Activated effector memory CD4-positive, alpha-beta T cell treated with anti-CD3 and anti-CD28 coated beads, Interleukin-2, amount 50 U/mL, for 16 hours (primary cell): ENCODE results near the gene MRPL37.

ENCODE experiments used
- DNase-seq: peaks from one replicate; pipeline ENCODE4 v3.0.0-alpha.2; 2020

The MRPL37 gene

GRCh38 chr1:54241364-54241763 lies 41.4 kb downstream of the MRPL37 start:
- DNase-seq = no peak

GRCh38 chr1:54243022-54243421 lies 43.1 kb downstream of the MRPL37 start:
- no peak for DNase-seq

GRCh38 chr1:54244655-54245054 lies 44.7 kb downstream of the MRPL37 start:
- DNase-seq = no peak

- no peak for DNase-seq
Measured at GRCh38 chr1:54245501-54245900, 45.5 kb downstream of the MRPL37 start.

- no peak for DNase-seq
Measured at GRCh38 chr1:54246116-54246721, 46.3 kb downstream of the MRPL37 start.

GRCh38 chr1:54247863-54248515 lies 48.0 kb downstream of the MRPL37 start:
- no peak for DNase-seq

- DNase-seq = no peak
Measured at GRCh38 chr1:54248966-54249365, 49.0 kb downstream of the MRPL37 start.

- no peak for DNase-seq
Measured at GRCh38 chr1:54249819-54250435, 50.0 kb downstream of the MRPL37 start.

- DNase-seq = no peak
Measured at GRCh38 chr1:54250670-54251069, 50.7 kb downstream of the MRPL37 start.

- no peak for DNase-seq
Measured at GRCh38 chr1:54252371-54252936, 52.5 kb downstream of the MRPL37 start.

- DNase-seq = no peak
Measured at GRCh38 chr1:54253480-54253879, 53.5 kb downstream of the MRPL37 start.

- DNase-seq = no peak
Measured at GRCh38 chr1:54254055-54254454, 54.1 kb downstream of the MRPL37 start.

GRCh38 chr1:54255026-54255702 lies 55.2 kb downstream of the MRPL37 start:
- DNase-seq = no peak

GRCh38 chr1:54256522-54257345 lies 56.8 kb downstream of the MRPL37 start:
- no peak for DNase-seq

- DNase-seq = no peak
Measured at GRCh38 chr1:54257346-54257620, 57.3 kb downstream of the MRPL37 start.

GRCh38 chr1:54257876-54258275 lies 57.9 kb downstream of the MRPL37 start:
- no peak for DNase-seq

- no peak for DNase-seq
Measured at GRCh38 chr1:54259546-54260140, 59.7 kb downstream of the MRPL37 start.

- no peak for DNase-seq
Measured at GRCh38 chr1:54260810-54261209, 60.8 kb downstream of the MRPL37 start.

- no peak for DNase-seq
Measured at GRCh38 chr1:54262244-54262643, 62.3 kb downstream of the MRPL37 start.

GRCh38 chr1:54263601-54264226 lies 63.7 kb downstream of the MRPL37 start:
- no peak for DNase-seq

GRCh38 chr1:54265126-54265525 lies 65.2 kb downstream of the MRPL37 start:
- no peak for DNase-seq

- no peak for DNase-seq
Measured at GRCh38 chr1:54265659-54266058, 65.7 kb downstream of the MRPL37 start.
